ENCODE data around the gene GPC5.
"Not testable (repeated sequence)": the region's sequence is repeated elsewhere in the genome, so short reads cannot be mapped to it uniquely, and the experiment has no call there.

DNA sequence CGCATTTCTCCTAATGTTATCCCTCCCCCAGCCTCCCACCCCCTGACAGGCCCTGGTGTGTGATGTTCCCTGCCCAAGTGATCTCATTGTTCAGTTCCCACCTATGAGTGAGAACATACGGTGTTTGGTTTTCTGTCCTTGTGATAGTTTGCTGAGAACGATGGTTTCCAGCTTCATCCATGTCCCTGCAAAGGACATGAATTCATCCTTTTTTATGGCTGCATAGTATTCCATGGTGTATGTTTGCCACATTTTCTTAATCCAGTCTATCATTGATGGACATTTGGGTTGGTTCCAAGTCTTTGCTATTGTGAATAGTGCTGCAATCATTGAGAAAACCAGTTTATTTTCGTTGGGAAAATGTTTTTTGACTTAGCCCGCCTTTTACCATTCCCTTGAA is 18.2 kb downstream of the GPC5 start:
- TF ChIP-seq RAD21 (IDR thresholded peaks at IDR 0.05 in 1 of 2, conservative IDR thresholded peaks at IDR 0.05 in 1 of 2; ENCODE audit: low read depth in 2 of 2, low read length in 2 of 2); RNF2 (IDR thresholded peaks at IDR 0.05; ENCODE audit: borderline replicate concordance, low read depth, low read length, missing control alignments, poor library complexity, severe bottlenecking): not testable (repeated sequence)

All from H1 (cell line).